ENCODE data around the gene CCKAR.

DNA sequence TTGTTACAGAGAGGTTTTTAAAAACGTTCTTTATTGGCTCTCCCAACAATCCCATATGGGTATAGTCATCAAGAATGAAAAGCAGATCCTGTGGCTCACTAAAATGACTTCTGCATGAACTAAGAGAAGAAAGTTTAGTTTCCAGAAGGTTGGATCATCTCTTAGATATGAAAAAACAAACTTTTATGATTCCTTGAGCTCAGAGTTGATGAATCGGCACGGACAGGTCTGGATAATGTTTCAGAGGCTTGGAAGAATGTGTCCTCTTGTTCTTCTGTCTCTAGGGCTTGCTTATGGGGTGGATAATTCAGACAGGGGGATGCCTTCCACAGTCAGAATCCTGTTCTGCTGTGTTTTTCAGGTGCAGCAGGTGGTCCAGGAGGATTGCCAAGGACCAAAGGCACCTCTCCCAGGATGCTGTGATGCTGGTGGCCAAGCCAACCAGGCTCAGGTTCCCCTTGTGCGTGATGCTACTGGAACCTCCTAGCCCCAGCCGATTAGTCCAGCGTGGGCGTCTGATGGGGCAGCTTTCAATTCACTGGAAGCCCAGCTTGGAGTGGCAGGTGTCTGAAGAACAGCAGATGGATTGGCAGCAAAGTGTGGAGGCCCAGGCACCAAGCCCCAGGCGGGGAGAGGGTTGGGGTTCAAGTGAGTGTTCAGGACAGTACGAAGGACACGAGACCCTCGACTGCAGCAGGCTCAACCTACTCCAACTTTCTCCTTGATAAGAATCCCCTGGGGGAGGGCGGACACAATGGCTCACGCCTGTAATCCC is 30.3 kb downstream of the CCKAR start:
- TF ChIP-seq CTCF (IDR thresholded peaks at IDR 0.05) (no peak), POLR2A (IDR thresholded peaks at IDR 0.05) (no peak), POLR2AphosphoS5 (IDR thresholded peaks at IDR 0.05) (no peak)

All from prostate gland (tissue), 2 donors.